HG03565 (cell line): Measurements from ENCODE around the gene NDUFB10.

Experiments used
- ATAC-seq: cut with Tn5 transposase; IDR thresholded peaks from one replicate; pipeline ENCODE4 v1.9.1; 2021; ENCODE audit warnings: mild to moderate bottlenecking, moderate library complexity; ENCODE audit not compliant: unreplicated experiment

Gene NDUFB10

GRCh38 chr16:1965396-1966001, 6.2 kb downstream of the NDUFB10 start:
- ATAC-seq: no peak

- ATAC-seq: no peak
Measured at GRCh38 chr16:1966460-1966859, 7.1 kb downstream of the NDUFB10 start, which contains the start of gene RNF151. Gene RNF151, plus strand, starts transcription at chr16:1966856. Its CDS starts 26 bp downstream, at chr16:1966882.

- no peak for ATAC-seq
Measured at GRCh38 chr16:1968146-1968953, 9.0 kb downstream of the NDUFB10 start.

GRCh38 chr16:1971796-1972489, 12.6 kb downstream of the NDUFB10 start, which contains the start of gene TBL3:
Gene TBL3, plus strand, starts transcription at chr16:1972053. Its CDS starts 112 bp downstream, at chr16:1972165.
- ATAC-seq: peak; percentile 73

- no peak for ATAC-seq
Measured at GRCh38 chr16:1972490-1972877, 13.1 kb downstream of the NDUFB10 start.

- no peak for ATAC-seq
Measured at GRCh38 chr16:1973461-1974156, 14.3 kb downstream of the NDUFB10 start.

- no peak for ATAC-seq
Measured at GRCh38 chr16:1974157-1975070, 15.1 kb downstream of the NDUFB10 start.

- ATAC-seq: no peak
Measured at GRCh38 chr16:1975432-1976215, 16.3 kb downstream of the NDUFB10 start.

GRCh38 chr16:1976216-1976520, 16.8 kb downstream of the NDUFB10 start:
- no peak for ATAC-seq

GRCh38 chr16:1976951-1977874, 17.9 kb downstream of the NDUFB10 start:
- ATAC-seq: no peak

- ATAC-seq: no peak
Measured at GRCh38 chr16:1977875-1978268, 18.5 kb downstream of the NDUFB10 start.

- ATAC-seq: no peak
Measured at GRCh38 chr16:1978476-1979120, 19.3 kb downstream of the NDUFB10 start.

- ATAC-seq: no peak
Measured at GRCh38 chr16:1979271-1980029, 20.1 kb downstream of the NDUFB10 start.

- ATAC-seq: no peak
Measured at GRCh38 chr16:1980030-1980769, 20.9 kb downstream of the NDUFB10 start.

- no peak for ATAC-seq
Measured at GRCh38 chr16:1980770-1981087, 21.4 kb downstream of the NDUFB10 start.

GRCh38 chr16:1981398-1981836, 22.1 kb downstream of the NDUFB10 start, which contains the start of gene NOXO1:
Gene NOXO1, minus strand, starts transcription at chr16:1981469. Its CDS starts 290 bp downstream, at chr16:1981179.
- no peak for ATAC-seq
